Thymus (tissue), 11 donors: ENCODE data around the gene ESPL1. TPM values are rescaled to one million over a fixed set of nuclear protein-coding genes. Genes with fewer than 3 reads are reported as not detected.
A peak's percentile ranks its signal among the peaks of the same experiment; 100 is the strongest.

Source experiments
- DNase-seq, 9 donors: peaks; one replicate each; pipeline ENCODE4 v3.0.0-alpha.2; 2013; ENCODE audit warnings: low spot score in 9 of 9, low read depth in 6 of 9, missing footprints in 1 of 9
- H3K27ac ChIP-seq, 2 donors: one replicate each; pipeline ENCODE4 v1.5.1; 2013; ENCODE audit warnings: control low read depth in 1 of 2, low read depth in 1 of 2, low read length in 1 of 2, mild to moderate bottlenecking in 1 of 2, moderate library complexity in 1 of 2
- H3K27me3 ChIP-seq, 2 donors: one replicate each; pipeline ENCODE4 v1.5.1; 2013; ENCODE audit warnings: low read length in 1 of 2; ENCODE audit not compliant: control insufficient read depth in 2 of 2, insufficient read depth in 1 of 2
- H3K36me3 ChIP-seq, 2 donors: one replicate each; pipeline ENCODE4 v1.5.1; 2013; ENCODE audit warnings: low read length in 1 of 2, mild to moderate bottlenecking in 1 of 2, moderate library complexity in 1 of 2; ENCODE audit not compliant: control insufficient read depth in 2 of 2, insufficient read depth in 2 of 2
- H3K4me1 ChIP-seq, 2 donors: one replicate each; pipeline ENCODE4 v1.5.1; 2013; ENCODE audit warnings: low read length in 2 of 2; ENCODE audit not compliant: control insufficient read depth in 2 of 2, insufficient read depth in 2 of 2
- H3K4me3 ChIP-seq, 2 donors: one replicate each; pipeline ENCODE4 v1.5.1; 2013; ENCODE audit warnings: low read length in 2 of 2, control low read depth in 1 of 2, mild to moderate bottlenecking in 1 of 2
- H3K9me3 ChIP-seq, 2 donors: one replicate each; pipeline ENCODE4 v1.5.1; 2013; ENCODE audit warnings: low read length in 1 of 2, mild to moderate bottlenecking in 1 of 2; ENCODE audit not compliant: control insufficient read depth in 2 of 2, insufficient read depth in 1 of 2
- WGBS: extraction: QIAGEN DNeasy Blood & Tissue Kit; methylation state at CpG from one replicate; pipeline ENCODE4 v1.1.7; 2013; 5-methylcytosine and 5-hydroxymethylcytosine counted together
- polyA plus RNA-seq: library from polyadenylated mRNA; stranded (reverse); fragments of 200-250 nt; gene quantifications from one replicate; pipeline ENCODE4 v1.2.3, GENCODE V29; 2013
- total RNA-seq: library from RNA; stranded (reverse); fragments of 120-200 nt; gene quantifications from one replicate; pipeline ENCODE4 v1.2.4, GENCODE V29; 2013
- donor health status: healthy.

The ESPL1 gene
- total and polyA plus RNA-seq, 2 donors = 1.7 to 8.9 TPM

DNA sequence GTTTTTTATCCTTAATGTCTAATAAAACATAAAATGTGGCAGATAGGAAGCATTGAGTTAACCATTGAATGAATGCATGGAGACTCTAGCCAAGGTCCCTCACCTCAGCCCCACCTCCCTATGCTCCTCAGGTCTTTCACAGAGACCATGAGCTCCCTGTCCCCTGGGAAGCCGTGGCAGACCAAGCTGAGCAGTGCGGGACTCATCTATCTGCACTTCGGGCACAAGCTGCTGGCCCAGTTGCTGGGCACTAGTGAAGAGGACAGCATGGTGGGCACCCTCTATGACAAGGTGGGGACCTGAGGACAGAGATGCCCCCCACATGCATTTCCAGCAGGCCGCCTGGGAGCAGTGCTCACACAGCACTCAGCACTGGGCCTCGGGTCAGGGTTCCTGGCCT, 34.8 kb downstream of the ESPL1 start:
- DNase-seq = no peak
- no peaks in the 10 kb centered on the region for H3K27me3 ChIP-seq
- H3K36me3 ChIP-seq = peaks cover 39 to 63% of the 10 kb centered on the region in 2 donors
- 98% methylated on average over 5 of the region's 5 CpGs for WGBS
- no peak overlapping the region for H3K27ac ChIP-seq
- H3K9me3 ChIP-seq = no peaks in the 10 kb centered on the region
- peaks cover 12 to 14% of the 10 kb centered on the region in 2 donors for H3K4me1 ChIP-seq
- H3K4me3 ChIP-seq = no peak overlapping the region

DNA sequence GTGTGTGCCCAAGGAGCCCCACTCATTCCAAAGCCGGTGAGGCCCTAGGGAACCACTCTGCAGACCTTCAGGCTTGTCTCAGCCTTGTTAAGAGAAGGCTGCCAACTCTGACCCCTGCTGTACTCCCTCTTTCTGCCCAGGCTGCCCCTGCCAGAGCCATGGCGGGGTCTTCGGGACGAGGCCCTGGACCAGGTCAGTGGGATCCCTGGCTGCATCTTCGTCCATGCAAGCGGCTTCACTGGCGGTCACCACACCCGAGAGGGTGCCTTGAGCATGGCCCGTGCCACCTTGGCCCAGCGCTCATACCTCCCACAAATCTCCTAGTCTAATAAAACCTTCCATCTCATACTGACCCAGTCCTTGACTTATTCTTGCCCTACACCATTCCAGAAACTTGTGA, 38.7 kb downstream of the ESPL1 start:
- Histone ChIP-seq H3K9me3 (no peaks in the 10 kb centered on the region), H3K36me3 (peaks cover 63 to 79% of the 10 kb centered on the region in 2 donors), H3K27ac (no peak overlapping the region), H3K4me1 (no peaks in the 10 kb centered on the region), H3K27me3 (no peaks in the 10 kb centered on the region), H3K4me3 (no peak overlapping the region)
- 97% methylated on average over 10 of the region's 10 CpGs for WGBS
- DNase-seq = no peak

DNA sequence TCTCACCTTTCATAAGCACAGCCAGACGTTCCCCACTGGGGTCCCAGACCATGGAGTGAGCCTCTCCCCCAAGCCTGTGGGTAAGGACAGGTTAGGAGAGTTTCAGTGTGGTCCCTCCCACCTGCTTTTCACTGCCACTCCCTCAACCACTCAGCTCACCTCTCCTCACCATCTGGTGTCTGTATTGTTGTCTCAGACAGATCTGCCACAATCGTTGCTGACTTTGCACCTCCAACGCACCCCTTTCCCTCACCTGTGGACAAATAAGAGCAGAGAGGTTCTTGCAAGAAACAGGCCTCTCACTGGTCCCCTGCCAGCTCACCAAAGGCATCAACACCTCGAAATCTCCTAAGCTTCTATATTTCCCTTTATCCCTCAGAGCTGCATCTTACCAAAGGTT, 40.2 kb downstream of the ESPL1 start:
- DNase-seq = no peak
- Histone ChIP-seq H3K9me3 (no peaks in the 10 kb centered on the region), H3K27me3 (no peaks in the 10 kb centered on the region), H3K27ac (no peak overlapping the region), H3K4me1 (no peaks in the 10 kb centered on the region), H3K36me3 (peaks cover 55 to 67% of the 10 kb centered on the region in 2 donors), H3K4me3 (no peak overlapping the region)
- WGBS = 96% methylated on average over 4 of the region's 4 CpGs

DNA sequence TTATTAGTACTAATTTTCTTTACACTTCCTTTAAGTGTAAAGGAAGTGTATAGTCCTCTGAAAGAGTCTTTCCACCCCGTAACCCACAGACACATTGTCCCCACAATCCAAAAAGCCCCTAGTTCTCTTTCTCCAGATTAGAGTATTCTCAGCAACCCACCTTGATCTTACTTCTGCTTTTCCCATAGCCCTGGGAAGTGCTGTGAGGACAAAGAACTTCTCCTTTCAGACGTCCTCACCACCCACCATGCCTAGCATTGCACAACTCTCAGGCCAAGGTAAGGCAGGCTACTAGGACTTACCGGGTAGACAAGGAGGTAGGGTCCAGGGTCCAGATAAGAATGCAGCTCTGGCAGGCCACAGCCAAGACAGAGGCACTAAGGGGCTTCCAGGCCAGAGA, 45.9 kb downstream of the ESPL1 start:
- Histone ChIP-seq H3K27ac (no peak overlapping the region), H3K27me3 (no peaks in the 10 kb centered on the region), H3K9me3 (no peaks in the 10 kb centered on the region), H3K4me3 (no peak overlapping the region), H3K4me1 (no peaks in the 10 kb centered on the region), H3K36me3 (peaks cover 42 to 63% of the 10 kb centered on the region in 2 donors)
- WGBS = 42% methylated on average over 3 of the region's 3 CpGs
- no peak for DNase-seq

DNA sequence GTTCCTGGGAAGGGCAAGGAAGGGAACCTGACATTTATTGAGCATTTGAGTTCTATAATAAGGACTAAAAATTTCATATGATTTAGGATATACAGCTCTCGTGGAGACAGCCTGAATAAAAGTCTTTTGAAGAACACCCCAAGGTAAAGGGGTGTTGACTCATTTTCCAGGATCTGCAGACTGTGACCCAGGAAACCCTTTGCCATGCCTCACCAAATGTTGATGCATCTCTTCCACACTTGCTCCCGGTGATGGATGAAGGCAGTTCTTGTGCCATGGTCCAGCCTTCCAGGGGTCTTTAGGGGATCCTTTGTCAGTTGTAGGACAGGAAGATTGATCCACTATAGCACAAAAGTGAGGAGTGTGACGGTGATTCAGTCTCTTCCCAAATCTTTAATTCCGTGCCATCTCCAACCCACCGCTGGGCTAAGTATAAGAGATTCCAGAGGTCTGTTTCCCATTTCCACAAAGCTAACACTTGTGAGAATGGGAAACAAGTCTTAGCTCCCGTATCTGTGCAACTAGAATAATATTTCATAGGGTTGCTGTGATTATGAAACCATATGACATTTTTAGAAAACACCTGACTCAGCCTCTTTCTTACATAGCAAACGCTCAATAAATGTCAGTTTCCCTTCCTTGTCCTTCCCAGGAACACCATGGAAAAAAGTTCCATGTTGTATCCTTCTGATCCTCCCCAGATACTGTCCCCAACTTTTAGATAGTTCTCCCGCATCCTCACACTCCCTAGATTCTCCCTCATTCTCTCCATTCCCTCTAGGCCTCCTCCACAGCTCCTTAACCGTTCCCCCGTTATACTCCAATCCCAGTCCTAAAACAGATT, 52.5 kb downstream of the ESPL1 start:
- peaks cover 0 to 12% of the 10 kb centered on the region in 2 donors for H3K27me3 ChIP-seq
- peak overlapping the region; percentile 64 to 99 for H3K4me3 ChIP-seq
- peaks cover 14 to 31% of the 10 kb centered on the region in 2 donors for H3K36me3 ChIP-seq
- peaks cover 17 to 40% of the 10 kb centered on the region in 2 donors for H3K4me1 ChIP-seq
- no peaks in the 10 kb centered on the region for H3K9me3 ChIP-seq
- 53% methylated on average over 10 of the region's 10 CpGs for WGBS
- DNase-seq = no peak
- H3K27ac ChIP-seq = peak overlapping the region; percentile 78 to 99

DNA sequence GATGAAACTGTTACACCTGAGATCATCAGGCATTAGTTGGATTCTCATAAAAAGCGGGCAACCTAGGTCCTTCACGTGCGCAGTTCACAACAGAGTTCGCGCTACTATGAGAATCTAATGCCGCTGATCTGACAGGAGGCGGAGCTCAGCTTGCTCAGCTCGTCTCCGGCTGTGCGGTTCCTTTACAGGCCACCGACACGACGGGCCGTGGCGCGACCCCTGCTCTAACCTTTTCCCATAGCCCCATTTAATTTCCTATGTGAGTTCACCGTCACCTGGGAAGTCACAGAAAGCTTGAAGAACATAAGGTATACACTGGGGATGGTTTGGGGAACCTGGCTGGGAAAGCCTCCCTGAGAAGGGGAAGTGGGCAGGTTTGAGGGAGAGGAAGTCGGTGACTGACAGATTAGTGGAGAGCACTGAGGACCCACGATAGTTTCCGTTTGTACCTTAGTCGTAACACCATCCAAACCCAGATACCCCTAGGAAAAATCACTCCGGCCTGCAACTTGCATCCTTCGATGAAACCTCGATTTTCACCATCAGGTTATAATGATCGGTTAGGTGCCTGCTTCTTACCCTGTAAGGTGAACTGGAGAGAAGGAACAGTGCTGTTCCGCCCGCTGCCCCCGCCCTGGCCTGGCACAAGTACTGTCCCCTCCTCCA, 56.1 kb downstream of the ESPL1 start:
- peak in 8 of 9 donors; percentile 58 to 88 (median 70) for DNase-seq
- H3K27ac ChIP-seq = peak overlapping the region; percentile 90 to 97
- H3K9me3 ChIP-seq = no peaks in the 10 kb centered on the region
- peak overlapping the region; percentile 76 to 83 for H3K4me3 ChIP-seq
- 2% methylated on average over 28 of the region's 28 CpGs for WGBS
- H3K36me3 ChIP-seq = peaks cover 1 to 7% of the 10 kb centered on the region in 2 donors
- peaks cover 20 to 52% of the 10 kb centered on the region in 2 donors for H3K4me1 ChIP-seq
- H3K27me3 ChIP-seq = peaks cover 2 to 46% of the 10 kb centered on the region in 2 donors

DNA sequence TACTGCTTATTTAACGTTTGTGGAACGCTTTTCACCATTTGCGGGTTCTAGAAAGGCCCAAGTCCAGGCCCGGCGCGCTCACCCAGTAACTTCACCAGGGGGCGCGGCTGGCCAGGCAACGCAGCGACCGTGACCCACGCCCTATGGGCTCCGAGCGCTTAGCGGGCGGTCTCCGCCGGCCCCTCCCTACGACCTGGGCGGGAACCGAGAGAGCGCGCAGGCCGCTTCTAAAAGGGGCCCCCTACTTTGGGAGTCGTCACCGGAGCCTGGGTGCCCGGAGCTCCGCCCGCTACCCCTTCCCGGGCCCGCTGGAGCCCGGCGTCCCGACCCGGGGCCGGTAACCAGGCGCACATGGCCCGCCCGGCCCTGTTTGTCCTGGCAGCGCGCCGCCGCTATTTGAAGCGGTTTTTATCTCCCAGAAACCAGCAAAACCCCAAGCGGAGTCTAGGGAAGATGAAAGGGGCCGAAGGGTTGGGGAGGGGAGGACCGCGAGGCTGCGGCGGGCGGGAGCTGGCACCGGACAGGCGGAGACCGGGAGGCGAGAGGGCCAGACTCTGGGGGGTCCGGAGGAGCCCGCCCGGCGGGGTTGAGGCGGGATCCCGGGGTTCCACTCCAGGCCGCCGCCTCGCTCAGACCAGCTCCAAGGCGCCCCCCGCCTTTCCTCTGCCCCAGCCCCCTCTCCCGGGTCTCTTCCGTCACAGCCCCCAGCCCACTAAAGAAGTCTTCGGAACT, 56.8 kb downstream of the ESPL1 start:
- peaks cover 0 to 4% of the 10 kb centered on the region in 2 donors for H3K36me3 ChIP-seq
- H3K4me1 ChIP-seq = peaks cover 20 to 52% of the 10 kb centered on the region in 2 donors
- under 1% methylated on average over 69 of the region's 69 CpGs for WGBS
- H3K27ac ChIP-seq = peak overlapping the region; percentile 90 to 97
- H3K4me3 ChIP-seq = peak overlapping the region; percentile 76 to 83
- H3K9me3 ChIP-seq = no peaks in the 10 kb centered on the region
- peak in 7 of 9 donors; percentile 58 to 86 (median 63) for DNase-seq
- peaks cover 2 to 46% of the 10 kb centered on the region in 2 donors for H3K27me3 ChIP-seq

DNA sequence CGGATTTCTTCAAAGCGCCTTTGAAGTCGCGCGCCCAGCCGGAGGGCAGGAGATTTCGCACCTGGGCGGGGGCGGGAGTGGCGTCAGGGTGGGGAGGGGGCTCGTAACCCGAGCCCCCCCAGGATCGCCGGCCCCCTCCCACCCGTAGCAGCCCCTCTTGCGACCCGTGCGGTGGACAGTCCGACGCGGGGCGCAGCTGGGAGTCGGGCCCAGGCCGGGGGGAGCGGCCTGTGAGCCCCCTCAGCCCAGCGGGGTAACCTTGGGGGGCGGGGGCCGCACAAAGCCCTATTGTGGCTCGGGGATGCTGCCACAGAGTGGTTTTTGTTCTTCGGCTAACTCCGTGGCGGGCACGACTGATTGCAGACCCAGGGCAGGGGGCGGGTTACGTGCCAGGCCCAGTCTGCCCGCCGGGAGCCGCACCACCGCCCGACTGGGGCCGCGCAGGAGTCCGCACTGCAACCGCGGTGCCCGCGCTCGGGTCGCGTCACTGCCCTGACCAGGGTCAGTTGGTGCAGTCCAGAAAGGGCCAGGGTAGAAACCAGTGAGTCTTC, 57.5 kb downstream of the ESPL1 start:
- H3K4me1 ChIP-seq = peaks cover 16 to 46% of the 10 kb centered on the region in 2 donors
- peak overlapping the region; percentile 76 to 83 for H3K4me3 ChIP-seq
- peaks cover 2 to 48% of the 10 kb centered on the region in 2 donors for H3K27me3 ChIP-seq
- DNase-seq = peak in 1 of 9 donors; percentile 60
- WGBS = under 1% methylated on average over 50 of the region's 50 CpGs
- H3K36me3 ChIP-seq = no peaks in the 10 kb centered on the region
- no peaks in the 10 kb centered on the region for H3K9me3 ChIP-seq
- peak overlapping the region in 1 of 2 donors; percentile 15 for H3K27ac ChIP-seq
